HAP-1 (cell line): ENCODE measurements around the gene RUNX1.
"Not testable (repeated sequence)": the region's sequence is repeated elsewhere in the genome, so short reads cannot be mapped to it uniquely, and the experiment has no call there.

ENCODE experiments used
- DNase-seq, 2 experiments: peaks; one replicate each; pipeline ENCODE4 v3.0.0-alpha.2; 2016 to 2020; ENCODE audit warnings: low spot score in 2 of 2
- H3K27me3 ChIP-seq: fragments of 250-450 bp; sonication (Bioruptor Pico); 2 replicates; pipeline ENCODE4 v1.5.1; 2020; ENCODE audit warnings: low read depth, mild to moderate bottlenecking, moderate library complexity
- H3K36me3 ChIP-seq: fragments of 250-450 bp; sonication (Bioruptor Pico); replicated peaks from 2 replicates; pipeline ENCODE4 v1.5.1; 2020; ENCODE audit warnings: mild to moderate bottlenecking
- H3K4me1 ChIP-seq: fragments of 250-450 bp; sonication (Bioruptor Pico); 2 replicates; pipeline ENCODE4 v1.5.1; 2020; ENCODE audit warnings: mild to moderate bottlenecking
- H3K4me3 ChIP-seq: fragments of 250-450 bp; sonication (Bioruptor Pico); 2 replicates; pipeline ENCODE4 v1.5.1; 2020; ENCODE audit warnings: mild to moderate bottlenecking, moderate library complexity
- H3K9me3 ChIP-seq: fragments of 250-450 bp; sonication (Bioruptor Pico); 2 replicates; pipeline ENCODE4 v1.5.1; 2020; ENCODE audit warnings: mild to moderate bottlenecking, moderate library complexity
- in situ Hi-C: fragments of 300-500 bp; cut with MboI; formaldehyde crosslinking; loops from 3 replicates; pipeline ENCODE4 v1.14.3; 2020; ENCODE audit warnings: low sequenced_read_pairs, inconsistent platforms, mixed read lengths

The RUNX1 gene

DNA sequence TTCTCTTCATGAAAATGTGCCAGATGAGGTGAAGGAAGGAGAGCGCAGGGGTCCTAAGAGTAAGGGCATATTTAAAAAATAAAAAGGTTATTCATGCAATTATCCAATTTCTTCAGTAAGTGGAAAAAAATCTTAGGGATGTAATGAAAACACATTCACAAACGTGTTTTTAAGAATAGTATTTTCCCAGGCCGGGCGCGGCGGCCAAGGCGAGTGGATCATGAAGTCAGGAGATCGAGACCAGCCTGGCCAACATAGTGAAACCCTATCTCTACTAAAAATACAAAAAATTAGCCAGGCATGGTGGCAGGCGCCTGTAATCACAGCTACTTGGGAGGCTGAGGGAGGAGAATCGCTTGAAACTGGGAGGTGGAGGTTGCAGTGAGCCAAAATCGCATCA lies 82.2 kb downstream of the RUNX1 start:
- DNase-seq, H3K27me3 ChIP-seq, H3K9me3 ChIP-seq, in situ Hi-C loops, H3K4me3 ChIP-seq, H3K36me3 ChIP-seq, H3K4me1 ChIP-seq: not testable (repeated sequence)

DNA sequence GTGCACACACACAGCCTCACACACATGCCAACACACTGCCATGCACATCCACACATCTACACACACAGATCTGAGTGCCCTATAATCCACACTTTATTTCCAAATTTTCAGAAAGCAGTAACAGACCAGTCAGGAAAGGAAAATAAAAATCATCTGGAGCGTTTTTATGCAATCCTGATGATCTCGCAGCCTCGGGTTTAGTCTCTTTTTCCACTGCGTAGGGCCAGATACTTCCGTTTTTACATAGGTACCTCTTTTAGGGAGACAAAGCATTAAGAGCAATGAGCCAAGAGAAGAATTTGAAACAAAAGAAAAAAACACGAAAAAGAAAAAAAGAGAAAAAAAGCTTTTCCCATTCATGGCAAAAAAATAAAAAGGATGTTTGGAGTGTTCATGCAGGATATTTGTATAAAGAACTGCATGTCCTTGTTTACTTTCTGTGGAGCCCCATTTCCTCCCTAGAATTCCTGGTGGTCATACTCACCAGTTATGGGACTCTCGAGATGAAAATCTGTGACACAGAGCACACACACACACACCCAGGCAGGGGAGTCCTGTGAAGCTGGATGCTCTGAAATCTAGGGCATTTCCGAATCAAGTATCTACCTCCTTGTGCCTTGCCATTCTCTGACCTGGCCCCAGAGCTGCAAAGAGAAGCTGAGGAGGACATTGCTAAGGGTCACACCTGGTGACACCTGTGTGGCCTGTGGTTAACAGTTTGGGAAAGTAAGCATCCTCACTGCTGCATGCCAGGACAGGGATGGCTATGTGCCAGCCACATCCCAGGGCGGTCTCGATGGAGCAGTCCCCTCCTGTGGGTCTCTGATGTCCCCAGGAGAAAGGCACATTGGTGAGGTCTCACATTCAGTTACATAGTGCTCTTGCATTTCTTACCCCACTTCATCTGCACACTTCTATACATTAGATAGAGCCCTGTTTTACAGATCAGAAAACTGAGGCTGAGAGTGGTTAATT lies 83.6 kb downstream of the RUNX1 start:
- in situ Hi-C loops: no loop called here
- H3K27me3 ChIP-seq: no peaks in the 10 kb centered on the region
- no peaks in the 10 kb centered on the region for H3K4me1 ChIP-seq
- no peaks in the 10 kb centered on the region for H3K9me3 ChIP-seq
- H3K4me3 ChIP-seq: no peak overlapping the region
- no peaks in the 10 kb centered on the region for H3K36me3 ChIP-seq
- DNase-seq: no peak

DNA sequence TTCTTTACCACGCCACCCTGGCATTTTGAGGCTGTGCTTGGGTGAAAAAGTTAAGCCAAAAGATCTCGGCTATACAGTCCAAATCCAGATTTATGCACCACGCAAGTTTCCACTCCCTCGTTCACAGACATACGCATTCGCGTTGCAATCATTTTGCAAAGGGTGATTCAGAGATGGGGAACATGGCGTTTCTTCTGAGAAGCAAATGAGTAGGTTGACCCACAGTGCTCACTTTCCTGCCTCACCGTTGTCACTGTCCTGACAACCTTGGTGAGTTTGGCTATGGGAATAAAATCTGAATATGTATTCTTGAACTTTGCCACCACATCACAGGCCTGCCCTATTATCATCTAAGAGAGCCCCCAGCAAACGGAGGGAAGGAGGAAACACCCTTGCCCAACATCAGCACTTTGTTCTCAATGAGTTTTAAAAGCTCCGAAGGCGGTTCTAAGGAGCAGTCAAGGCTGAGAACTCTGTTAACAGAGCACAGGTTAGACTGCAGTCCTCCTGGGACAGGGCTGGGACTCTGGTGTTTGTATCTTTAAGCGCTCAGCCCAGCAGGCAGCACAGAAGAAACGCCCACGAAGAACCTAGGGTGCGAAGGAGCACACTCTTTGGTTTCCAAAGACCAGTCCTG lies 86.4 kb downstream of the RUNX1 start:
- Histone ChIP-seq H3K9me3 (no peaks in the 10 kb centered on the region), H3K36me3 (no peaks in the 10 kb centered on the region), H3K4me1 (no peaks in the 10 kb centered on the region), H3K4me3 (no peak overlapping the region), H3K27me3 (no peaks in the 10 kb centered on the region)
- in situ Hi-C loops: no loop called here
- no peak for DNase-seq

DNA sequence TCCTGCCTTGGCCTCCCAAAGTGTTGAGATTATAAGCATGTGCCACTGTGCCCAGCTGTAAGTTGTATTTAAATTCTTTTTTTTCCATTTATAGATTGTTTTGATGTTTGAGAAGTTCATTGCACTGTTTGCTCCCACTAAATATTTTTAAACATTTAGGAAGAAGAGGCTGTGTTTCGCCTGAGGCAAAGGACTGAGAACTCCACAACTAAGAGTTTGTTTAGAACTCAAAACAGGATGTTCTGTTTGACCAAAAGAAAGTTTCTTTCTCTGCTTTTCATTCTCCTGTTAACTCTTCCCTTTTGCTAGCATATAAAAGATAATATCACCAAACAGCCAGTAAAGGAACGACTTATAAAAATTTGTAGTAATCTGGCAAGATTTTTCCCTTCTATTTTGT lies 87.0 kb downstream of the RUNX1 start:
- no peaks in the 10 kb centered on the region for H3K4me1 ChIP-seq
- no peaks in the 10 kb centered on the region for H3K9me3 ChIP-seq
- no peak overlapping the region for H3K4me3 ChIP-seq
- DNase-seq: no peak
- no peaks in the 10 kb centered on the region for H3K27me3 ChIP-seq
- no peaks in the 10 kb centered on the region for H3K36me3 ChIP-seq
- in situ Hi-C loops: no loop called here

DNA sequence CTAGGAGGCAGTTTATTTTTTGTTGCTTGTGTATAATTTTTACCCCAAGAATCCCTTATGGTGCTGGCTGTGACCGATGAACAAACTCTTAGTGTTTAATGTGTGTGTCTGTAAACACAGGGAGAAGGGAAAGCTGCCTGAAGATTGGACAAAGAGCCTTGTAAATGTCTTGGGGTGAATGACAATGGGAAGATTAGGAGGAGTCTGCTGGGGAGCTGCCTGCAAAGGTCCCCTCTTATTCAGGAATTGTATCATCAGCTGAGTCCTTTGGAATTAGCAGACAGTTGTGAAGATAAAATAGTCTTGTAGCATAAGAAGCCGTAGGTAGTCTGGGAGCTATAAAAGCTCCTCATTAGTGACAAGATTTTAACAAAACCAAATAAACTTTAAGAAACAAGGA lies 88.4 kb downstream of the RUNX1 start:
- H3K4me3 ChIP-seq: no peak overlapping the region
- no peaks in the 10 kb centered on the region for H3K27me3 ChIP-seq
- no peaks in the 10 kb centered on the region for H3K4me1 ChIP-seq
- no peak for DNase-seq
- in situ Hi-C loops: no loop called here
- H3K36me3 ChIP-seq: no peaks in the 10 kb centered on the region
- no peaks in the 10 kb centered on the region for H3K9me3 ChIP-seq

- Histone ChIP-seq H3K4me3 (no peak overlapping the region), H3K36me3 (no peaks in the 10 kb centered on the region), H3K27me3 (no peaks in the 10 kb centered on the region), H3K9me3 (no peaks in the 10 kb centered on the region), H3K4me1 (no peaks in the 10 kb centered on the region)
- DNase-seq: no peak
- in situ Hi-C loops: no loop called here
Observed at GRCh38 chr21:34959607-34960006, 89.5 kb downstream of the RUNX1 start.

- Histone ChIP-seq H3K36me3 (no peaks in the 10 kb centered on the region), H3K27me3 (no peaks in the 10 kb centered on the region), H3K4me3 (no peak overlapping the region), H3K9me3 (no peaks in the 10 kb centered on the region), H3K4me1 (no peaks in the 10 kb centered on the region)
- in situ Hi-C loops: no loop called here
- no peak for DNase-seq
Observed at GRCh38 chr21:34958040-34958439, 91.1 kb downstream of the RUNX1 start.

- in situ Hi-C loops: no loop called here
- Histone ChIP-seq H3K27me3 (no peaks in the 10 kb centered on the region), H3K4me1 (no peaks in the 10 kb centered on the region), H3K36me3 (no peaks in the 10 kb centered on the region), H3K9me3 (no peaks in the 10 kb centered on the region), H3K4me3 (no peak overlapping the region)
- no peak for DNase-seq
Observed at GRCh38 chr21:34956416-34957316, 92.4 kb downstream of the RUNX1 start.

DNA sequence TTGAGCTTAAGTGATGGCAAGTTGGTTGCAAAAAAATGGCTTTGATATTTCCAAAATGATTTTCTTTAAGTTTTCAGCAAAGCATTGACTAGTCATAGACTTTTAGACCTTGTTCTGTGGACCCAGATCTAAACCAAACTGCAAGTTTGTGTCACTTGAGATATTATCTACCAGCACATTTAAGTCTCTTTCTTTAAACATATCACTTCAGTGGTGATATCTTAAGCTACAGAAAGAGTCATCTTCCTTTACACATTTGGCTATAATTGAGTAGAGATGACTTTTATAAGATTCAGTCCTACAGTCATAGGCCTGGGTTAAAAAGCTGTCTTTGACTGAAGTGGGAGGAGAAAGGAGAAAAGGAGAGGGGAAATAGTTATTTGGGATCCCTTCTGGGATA lies 95.2 kb downstream of the RUNX1 start:
- H3K9me3 ChIP-seq: no peaks in the 10 kb centered on the region
- no peak for DNase-seq
- in situ Hi-C loops: no loop called here
- H3K4me3 ChIP-seq: no peak overlapping the region
- H3K27me3 ChIP-seq: no peaks in the 10 kb centered on the region
- no peaks in the 10 kb centered on the region for H3K4me1 ChIP-seq
- no peaks in the 10 kb centered on the region for H3K36me3 ChIP-seq

DNA sequence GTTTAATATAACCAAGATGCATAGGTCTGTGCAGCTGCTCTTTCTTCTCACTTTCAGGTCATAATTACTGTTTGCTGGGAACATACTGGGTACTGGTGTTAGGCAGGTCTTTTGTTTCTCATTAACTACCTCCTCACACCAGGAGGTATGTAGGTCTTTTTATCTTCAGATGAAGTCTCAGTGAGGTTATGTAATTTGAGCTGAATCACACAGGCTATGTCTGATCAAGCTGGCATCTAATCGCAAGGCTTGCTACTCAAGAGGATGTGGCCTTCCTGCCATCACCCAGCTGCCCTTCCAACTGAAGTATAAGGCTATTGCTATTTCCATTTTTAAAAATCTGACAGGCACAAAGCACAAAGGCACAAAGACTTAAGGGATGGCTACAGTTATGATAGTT lies 96.4 kb downstream of the RUNX1 start:
- DNase-seq: no peak
- in situ Hi-C loops: no loop called here
- no peaks in the 10 kb centered on the region for H3K4me1 ChIP-seq

DNA sequence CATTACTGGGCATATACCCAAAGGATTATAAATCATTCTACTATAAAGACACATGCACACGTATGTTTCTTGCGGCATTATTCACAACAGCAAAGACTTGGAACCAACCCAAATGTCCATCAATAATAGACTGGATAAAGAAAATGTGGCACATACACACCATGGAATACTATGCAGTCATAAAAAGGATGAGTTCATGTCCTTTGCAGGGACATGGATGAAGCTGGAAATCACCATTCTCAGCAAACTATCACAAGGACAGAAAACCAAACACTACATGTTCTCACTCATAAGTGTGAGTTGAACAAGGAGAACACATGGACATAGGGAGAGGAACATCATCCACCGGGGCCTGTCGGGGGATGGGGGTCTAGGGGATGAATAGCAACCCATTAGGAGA lies 97.2 kb downstream of the RUNX1 start:
- H3K36me3 ChIP-seq, DNase-seq, H3K27me3 ChIP-seq, H3K9me3 ChIP-seq, in situ Hi-C loops, H3K4me1 ChIP-seq, H3K4me3 ChIP-seq: not testable (repeated sequence)

More for the DNA sequence above, 96.4 kb downstream of the RUNX1 start:
- H3K9me3 ChIP-seq: no peaks in the 10 kb centered on the region
- no peak overlapping the region for H3K4me3 ChIP-seq
- H3K36me3 ChIP-seq: no peaks in the 10 kb centered on the region
- H3K27me3 ChIP-seq: no peaks in the 10 kb centered on the region

GRCh38 chr21:34950980-34951379 lies 98.1 kb downstream of the RUNX1 start:
- Histone ChIP-seq H3K4me1 (no peaks in the 10 kb centered on the region), H3K4me3 (no peak overlapping the region), H3K27me3 (no peaks in the 10 kb centered on the region), H3K36me3 (no peaks in the 10 kb centered on the region), H3K9me3 (no peaks in the 10 kb centered on the region)
- no peak for DNase-seq
- in situ Hi-C loops: no loop called here

GRCh38 chr21:34949499-34949898 lies 99.6 kb downstream of the RUNX1 start:
- DNase-seq: no peak
- no peaks in the 10 kb centered on the region for H3K36me3 ChIP-seq
- no peaks in the 10 kb centered on the region for H3K4me1 ChIP-seq
- no peaks in the 10 kb centered on the region for H3K27me3 ChIP-seq
- H3K4me3 ChIP-seq: no peak overlapping the region
- in situ Hi-C loops: loop anchor here (10.0 kb wide), 1 partner anchor 65 kb away; no protein-coding TSS in a partner anchor
- H3K9me3 ChIP-seq: no peaks in the 10 kb centered on the region
